Naive B cell (primary cell): ENCODE data around the gene NYNRIN. TPM values are rescaled to one million over a fixed set of nuclear protein-coding genes. Genes with fewer than 3 reads are reported as not detected.
A peak's percentile ranks its signal among the peaks of the same experiment; 100 is the strongest.
"Not testable (repeated sequence)": the region's sequence is repeated elsewhere in the genome, so short reads cannot be mapped to it uniquely, and the experiment has no call there.

Source experiments
- ATAC-seq, 2 donors: fragments of 150-1000 bp; cut with Tn5 transposase; 2 replicates each; pipeline ENCODE4 v1.10.0; 2021; ENCODE audit warnings: low read depth in 2 of 2, mild to moderate bottlenecking in 2 of 2, moderate library complexity in 2 of 2
- DNase-seq: peaks from one replicate; pipeline ENCODE4 v3.0.0; 2022
- H3K27ac Mint-ChIP-seq, 6 donors: one replicate each; pipeline ENCODE4 v1.8.0; 2020 to 2022; ENCODE audit warnings: mild to moderate bottlenecking in 6 of 6, mixed read lengths in 6 of 6, moderate library complexity in 5 of 6, inconsistent platforms in 2 of 6
- H3K27me3 Mint-ChIP-seq, 3 donors: one replicate each; pipeline ENCODE4 v1.8.0; 2021 to 2022; ENCODE audit warnings: mixed read lengths in 3 of 3, mild to moderate bottlenecking in 1 of 3
- H3K36me3 Mint-ChIP-seq, 2 donors: one replicate each; pipeline ENCODE4 v1.8.0; 2020 to 2022; ENCODE audit warnings: mixed read lengths in 2 of 2, inconsistent platforms in 1 of 2, mild to moderate bottlenecking in 1 of 2
- H3K4me1 Mint-ChIP-seq, 3 donors: one replicate each; pipeline ENCODE4 v1.8.0; 2020 to 2022; ENCODE audit warnings: mixed read lengths in 3 of 3, inconsistent platforms in 1 of 3, mild to moderate bottlenecking in 1 of 3, moderate library complexity in 1 of 3
- H3K4me3 Mint-ChIP-seq, 8 donors: one replicate each; pipeline ENCODE4 v1.8.0; 2020 to 2022; ENCODE audit warnings: mild to moderate bottlenecking in 8 of 8, mixed read lengths in 8 of 8, moderate library complexity in 8 of 8, inconsistent platforms in 2 of 8
- H3K9me3 Mint-ChIP-seq, 7 donors: one replicate each; pipeline ENCODE4 v1.8.0; 2020 to 2022; ENCODE audit warnings: mixed read lengths in 7 of 7, mild to moderate bottlenecking in 5 of 7, inconsistent platforms in 2 of 7, moderate library complexity in 1 of 7
- polyA plus RNA-seq, 6 donors: library from polyadenylated mRNA; unstranded; fragments of 300-500 nt; fragmentation: Illumina TruSeq; gene quantifications; one replicate each; pipeline ENCODE4 v1.2.3, GENCODE V29; 2021; ENCODE audit warnings: low read depth in 6 of 6

The NYNRIN gene
- under 1 TPM in 2 of 6 donors, not detected in 4; 0.05 to 0.14 TPM for polyA plus RNA-seq

- peak; percentile 83 for ATAC-seq
- peak within 1 kb of the TSS in 3 of 6 donors; percentile 55 to 64 (median 57) for H3K27ac Mint-ChIP-seq
- peaks cover 0 to 6% of the 10 kb centered on the region in 2 donors for H3K36me3 Mint-ChIP-seq
- H3K4me3 Mint-ChIP-seq, result peak within 1 kb of the TSS; percentile 55 to 89 (median 84)
- no peaks in the 10 kb centered on the region for H3K9me3 Mint-ChIP-seq
- peaks cover 10 to 36% (median 31%) of the 10 kb centered on the region in 3 donors for H3K27me3 Mint-ChIP-seq
- peak; percentile 44 for DNase-seq
- H3K4me1 Mint-ChIP-seq, result peaks cover 10 to 13% (median 13%) of the 10 kb centered on the region in 3 donors
Observed at GRCh38 chr14:24398653-24399446, at the start of gene NYNRIN. Gene NYNRIN, plus strand, starts transcription at chr14:24399003. Its CDS starts 244 bp downstream, at chr14:24399247.

GRCh38 chr14:24349742-24350141, 49.1 kb upstream of the NYNRIN start:
- DNase-seq, result no peak
- Mint-ChIP-seq H3K9me3 (no peaks in the 10 kb centered on the region), H3K36me3 (no peaks in the 10 kb centered on the region), H3K4me1 (peaks cover 0 to 5% (median 0%) of the 10 kb centered on the region in 3 donors), H3K27ac (no peak overlapping the region), H3K4me3 (no peak overlapping the region), H3K27me3 (peaks cover 35 to 67% (median 64%) of the 10 kb centered on the region in 3 donors)
- ATAC-seq, result no peak

GRCh38 chr14:24351517-24351916, 47.3 kb upstream of the NYNRIN start:
- Mint-ChIP-seq H3K27ac (peak overlapping the region in 1 of 6 donors; percentile 20), H3K4me1 (peaks cover 0 to 5% (median 0%) of the 10 kb centered on the region in 3 donors), H3K9me3 (no peaks in the 10 kb centered on the region), H3K4me3 (no peak overlapping the region), H3K27me3 (peaks cover 30 to 55% (median 51%) of the 10 kb centered on the region in 3 donors), H3K36me3 (no peaks in the 10 kb centered on the region)
- DNase-seq, result no peak
- ATAC-seq, result no peak

- no peaks in the 10 kb centered on the region for H3K9me3 Mint-ChIP-seq
- ATAC-seq (no peak), DNase-seq (no peak)
- H3K4me3 Mint-ChIP-seq, result no peak overlapping the region
- peaks cover 0 to 5% (median 0%) of the 10 kb centered on the region in 3 donors for H3K4me1 Mint-ChIP-seq
- H3K27ac Mint-ChIP-seq, result peak overlapping the region in 1 of 6 donors; percentile 56
- H3K27me3 Mint-ChIP-seq, result peaks cover 33 to 56% (median 55%) of the 10 kb centered on the region in 3 donors
- H3K36me3 Mint-ChIP-seq, result no peaks in the 10 kb centered on the region
Observed at GRCh38 chr14:24353559-24354481, 45.0 kb upstream of the NYNRIN start.

GRCh38 chr14:24354482-24354825, 44.3 kb upstream of the NYNRIN start:
- H3K27ac Mint-ChIP-seq, H3K36me3 Mint-ChIP-seq, ATAC-seq, H3K9me3 Mint-ChIP-seq, H3K4me1 Mint-ChIP-seq, H3K4me3 Mint-ChIP-seq, DNase-seq: not testable (repeated sequence)
- peaks cover 31 to 52% (median 50%) of the 10 kb centered on the region in 3 donors for H3K27me3 Mint-ChIP-seq

- Mint-ChIP-seq H3K27ac (no peak overlapping the region), H3K27me3 (peaks cover 25 to 47% (median 45%) of the 10 kb centered on the region in 3 donors), H3K9me3 (no peaks in the 10 kb centered on the region), H3K4me1 (peaks cover 0 to 5% (median 0%) of the 10 kb centered on the region in 3 donors), H3K36me3 (no peaks in the 10 kb centered on the region), H3K4me3 (no peak overlapping the region)
- no peak for ATAC-seq
- DNase-seq, result no peak
Observed at GRCh38 chr14:24355009-24355408, 43.8 kb upstream of the NYNRIN start.

- Mint-ChIP-seq H3K9me3 (no peaks in the 10 kb centered on the region), H3K36me3 (no peaks in the 10 kb centered on the region), H3K4me1 (peaks cover 0 to 5% (median 0%) of the 10 kb centered on the region in 3 donors), H3K27ac (no peak overlapping the region), H3K4me3 (no peak overlapping the region), H3K27me3 (peaks cover 22 to 50% (median 33%) of the 10 kb centered on the region in 3 donors)
- DNase-seq (no peak), ATAC-seq (no peak)
Observed at GRCh38 chr14:24356208-24356607, 42.6 kb upstream of the NYNRIN start.

GRCh38 chr14:24360281-24360680, 38.5 kb upstream of the NYNRIN start:
- H3K4me3 Mint-ChIP-seq, result no peak overlapping the region
- no peak overlapping the region for H3K27ac Mint-ChIP-seq
- H3K9me3 Mint-ChIP-seq, result no peaks in the 10 kb centered on the region
- H3K4me1 Mint-ChIP-seq, result peaks cover 0 to 3% (median 3%) of the 10 kb centered on the region in 3 donors
- H3K36me3 Mint-ChIP-seq, result no peaks in the 10 kb centered on the region
- DNase-seq (no peak), ATAC-seq (no peak)
- H3K27me3 Mint-ChIP-seq, result peaks cover 0 to 38% (median 10%) of the 10 kb centered on the region in 3 donors

GRCh38 chr14:24361326-24361725, 37.5 kb upstream of the NYNRIN start:
- no peak overlapping the region for H3K4me3 Mint-ChIP-seq
- DNase-seq (no peak), ATAC-seq (no peak)
- peaks cover 8 to 14% (median 12%) of the 10 kb centered on the region in 3 donors for H3K4me1 Mint-ChIP-seq
- no peaks in the 10 kb centered on the region for H3K36me3 Mint-ChIP-seq
- H3K9me3 Mint-ChIP-seq, result no peaks in the 10 kb centered on the region
- no peak overlapping the region for H3K27ac Mint-ChIP-seq
- H3K27me3 Mint-ChIP-seq, result peaks cover 0 to 38% (median 14%) of the 10 kb centered on the region in 3 donors

GRCh38 chr14:24362241-24362960, 36.4 kb upstream of the NYNRIN start:
- Mint-ChIP-seq H3K4me1 (peaks cover 19 to 23% (median 19%) of the 10 kb centered on the region in 3 donors), H3K27ac (no peak overlapping the region), H3K4me3 (no peak overlapping the region), H3K27me3 (peaks cover 0 to 40% (median 11%) of the 10 kb centered on the region in 3 donors), H3K36me3 (no peaks in the 10 kb centered on the region), H3K9me3 (no peaks in the 10 kb centered on the region)
- no peak for ATAC-seq
- DNase-seq, result no peak

GRCh38 chr14:24363401-24363800, 35.4 kb upstream of the NYNRIN start:
- peaks cover 0 to 41% (median 10%) of the 10 kb centered on the region in 3 donors for H3K27me3 Mint-ChIP-seq
- ATAC-seq, result no peak
- peaks cover 29 to 33% (median 29%) of the 10 kb centered on the region in 3 donors for H3K4me1 Mint-ChIP-seq
- DNase-seq, result no peak
- H3K36me3 Mint-ChIP-seq, result no peaks in the 10 kb centered on the region
- H3K27ac Mint-ChIP-seq, result no peak overlapping the region
- no peak overlapping the region for H3K4me3 Mint-ChIP-seq
- no peaks in the 10 kb centered on the region for H3K9me3 Mint-ChIP-seq

GRCh38 chr14:24364841-24365240, 34.0 kb upstream of the NYNRIN start:
- no peak for DNase-seq
- no peaks in the 10 kb centered on the region for H3K36me3 Mint-ChIP-seq
- no peaks in the 10 kb centered on the region for H3K9me3 Mint-ChIP-seq
- H3K4me3 Mint-ChIP-seq, result no peak overlapping the region
- no peak overlapping the region for H3K27ac Mint-ChIP-seq
- ATAC-seq, result no peak
- H3K27me3 Mint-ChIP-seq, result peaks cover 0 to 41% (median 10%) of the 10 kb centered on the region in 3 donors
- peaks cover 34 to 38% (median 35%) of the 10 kb centered on the region in 3 donors for H3K4me1 Mint-ChIP-seq
